Measurements from ENCODE around the gene SLC29A3.

DNA sequence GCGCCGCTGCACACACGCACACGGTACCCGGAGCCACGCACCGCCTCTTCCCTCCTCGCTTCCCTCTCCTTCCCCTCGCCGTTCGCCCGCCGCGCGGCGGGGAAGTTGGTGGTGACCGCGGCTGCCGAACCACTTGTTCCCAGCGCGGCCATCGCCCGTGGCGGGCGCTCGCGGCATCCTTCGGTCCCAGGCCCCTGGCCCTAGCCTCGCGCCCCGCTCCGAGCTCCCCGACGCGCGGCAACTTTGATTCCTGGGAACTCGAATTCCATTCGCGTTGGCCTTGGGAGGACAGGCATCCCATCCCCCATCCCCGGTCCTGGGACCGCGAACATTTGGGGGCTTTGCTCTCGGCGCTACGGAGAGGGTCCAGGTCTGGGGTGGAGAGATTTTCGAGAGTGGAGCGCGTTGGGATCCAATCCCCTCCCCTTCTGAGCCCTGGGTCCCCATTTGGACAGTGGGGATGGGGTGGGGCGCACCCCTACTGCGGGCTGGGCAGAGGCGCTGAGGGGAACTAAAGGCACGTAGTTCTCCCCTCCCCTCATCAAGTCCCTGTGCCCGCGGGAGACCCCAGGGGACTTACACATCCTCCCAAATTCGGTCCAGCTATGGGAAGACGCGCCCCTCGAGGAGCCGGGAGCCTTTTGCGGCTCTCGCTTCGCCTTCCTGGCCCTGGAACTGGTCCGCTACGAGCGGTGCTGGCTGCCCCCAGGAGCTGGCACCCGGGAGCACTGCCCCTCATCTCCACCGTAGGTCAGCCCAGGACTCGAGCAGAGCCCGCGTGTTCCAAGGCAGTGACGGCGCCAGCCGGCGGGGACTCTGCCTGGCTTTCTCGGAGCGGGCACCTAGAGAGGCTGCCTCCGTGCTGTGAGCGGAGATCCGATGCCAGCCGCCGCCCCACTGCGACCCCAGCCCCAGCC lies 78.5 kb downstream of the SLC29A3 start:
- no peak for TF ChIP-seq CTCF (IDR thresholded peaks at IDR 0.05; ENCODE audit: borderline replicate concordance, extremely low read depth, low read length, poor library complexity, severe bottlenecking)
- no peak for TF ChIP-seq EZH2 (IDR thresholded peaks at IDR 0.05; ENCODE audit: borderline replicate concordance, low read depth, low read length, severe bottlenecking)

Measured in DND-41 (cell line).